SK-N-SH (cell line): ENCODE results near the gene NIPAL3. TPM values are rescaled to one million over a fixed set of nuclear protein-coding genes. Genes with fewer than 3 reads are reported as not detected.

Experiments used
- CTCF ChIA-PET: fragments of 300-600, 350-600 bp; formaldehyde crosslinking; extraction: SDS; loops from one replicate; lab custom pipeline; 2021; lab: Yijun Ruan, JAX
- POLR2A ChIA-PET: fragments of 350-600 bp; sonication (Branson Sonifier 250); formaldehyde crosslinking; extraction: SDS; loops from one replicate; lab custom pipeline; 2020; ENCODE audit warnings: antibody characterized with exemption, inconsistent platforms; lab: Yijun Ruan, JAX
- DNase-seq: peaks from one replicate; pipeline ENCODE4 v3.0.0; 2012
- H2AFZ ChIP-seq: fragments of 200-600 bp; sonication (generic); 2 replicates; pipeline ENCODE4 v1.8.1; 2016; ENCODE audit warnings: antibody characterized with exemption, mild to moderate bottlenecking, low read depth
- H3F3A ChIP-seq: fragments of 200-600 bp; sonication (generic); replicated peaks from 2 replicates; pipeline ENCODE3; 2016; ENCODE audit warnings: antibody characterized with exemption, mild to moderate bottlenecking; ENCODE audit not compliant: insufficient read depth
- H3K27ac ChIP-seq, 2 experiments: fragments of 200-500 bp in 1 of 2; fragments of 200-600 bp in 1 of 2; sonication (Bioruptor generic) in 1 of 2; sonication (generic), shearing (Covaris generic) in 1 of 2; 2 replicates each; pipeline versions ENCODE4 v1.5.1 to v1.6.1; 2014 to 2016; ENCODE audit warnings: low read depth in 2 of 2, inconsistent platforms in 1 of 2, low read length in 1 of 2, mild to moderate bottlenecking in 1 of 2, mixed read lengths in 1 of 2
- H3K27me3 ChIP-seq: fragments of 200-600 bp; sonication (generic), shearing (Covaris generic); 2 replicates; pipeline ENCODE4 v1.6.1; 2016; ENCODE audit warnings: mixed run types; ENCODE audit not compliant: insufficient read depth
- H3K36me3 ChIP-seq, 2 experiments: fragments of 200-500 bp in 1 of 2; fragments of 200-600 bp in 1 of 2; sonication (Bioruptor generic) in 1 of 2; sonication (generic) in 1 of 2; replicated peaks in 1 of 2; 2 replicates each; pipeline versions ENCODE3 to v1.5.1; 2014 to 2016; ENCODE audit warnings: low read length in 1 of 2, mild to moderate bottlenecking in 1 of 2; ENCODE audit not compliant: insufficient read depth in 2 of 2, control insufficient read depth in 1 of 2
- H3K4me1 ChIP-seq, 2 experiments: fragments of 200-500 bp in 1 of 2; fragments of 200-600 bp in 1 of 2; sonication (Bioruptor generic) in 1 of 2; sonication (generic), shearing (Covaris generic) in 1 of 2; 2 replicates each; pipeline versions ENCODE4 v1.5.1 to v1.6.1; 2014 to 2016; ENCODE audit warnings: low read depth in 1 of 2, low read length in 1 of 2, mixed run types in 1 of 2; ENCODE audit not compliant: insufficient read depth in 2 of 2, control insufficient read depth in 1 of 2
- H3K4me2 ChIP-seq: fragments of 200-600 bp; sonication (generic), shearing (Covaris generic); 2 replicates; pipeline ENCODE4 v1.6.1; 2017; ENCODE audit warnings: mixed run types
- H3K4me3 ChIP-seq, 2 experiments: fragments of 200-500 bp in 1 of 2; fragments of 200-600 bp in 1 of 2; sonication (Bioruptor generic) in 1 of 2; sonication (generic), shearing (Covaris generic) in 1 of 2; 2 replicates each; pipeline versions ENCODE4 v1.5.1 to v1.8.1; 2014 to 2016; ENCODE audit warnings: low read depth in 2 of 2, inconsistent platforms in 1 of 2, low read length in 1 of 2, mild to moderate bottlenecking in 1 of 2, mixed read lengths in 1 of 2, moderate library complexity in 1 of 2
- H3K79me2 ChIP-seq: fragments of 200-600 bp; sonication (generic); 2 replicates; pipeline ENCODE4 v1.8.1; 2017; ENCODE audit warnings: mild to moderate bottlenecking; ENCODE audit not compliant: insufficient read depth
- H3K9ac ChIP-seq: fragments of 200-600 bp; sonication (generic); 2 replicates; pipeline ENCODE4 v1.6.1; 2017; ENCODE audit warnings: mixed run types
- H3K9me2 ChIP-seq: fragments of 200-600 bp; sonication (generic); 2 replicates; pipeline ENCODE4 v1.6.1; 2017; ENCODE audit warnings: mixed run types
- H3K9me3 ChIP-seq: fragments of 200-600 bp; sonication (generic); 2 replicates; pipeline ENCODE4 v1.6.1; 2017; ENCODE audit warnings: mixed run types, mild to moderate bottlenecking, moderate library complexity
- H4K20me1 ChIP-seq: fragments of 200-600 bp; sonication (generic); 2 replicates; pipeline ENCODE4 v1.6.1; 2017; ENCODE audit warnings: mild to moderate bottlenecking, mixed run types; ENCODE audit not compliant: insufficient read depth
- CHD2 ChIP-seq: fragments of 150-350 bp; IDR thresholded peaks from 2 replicates; pipeline ENCODE4 v1.6.1; 2018; ENCODE audit warnings: low read length; ENCODE audit not compliant: partially characterized antibody
- ELF1 ChIP-seq: IDR thresholded peaks from 2 replicates; pipeline ENCODE4 v1.4.0; 2012
- FOSL2 ChIP-seq: IDR thresholded peaks from 2 replicates; pipeline ENCODE4 v1.4.0; 2012; ENCODE audit warnings: low read depth, mild to moderate bottlenecking, moderate library complexity, borderline replicate concordance
- FOXM1 ChIP-seq: IDR thresholded peaks from 2 replicates; pipeline ENCODE4 v1.4.0; 2012; ENCODE audit warnings: low read depth, mild to moderate bottlenecking
- GABPA ChIP-seq: IDR thresholded peaks from 2 replicates; pipeline ENCODE4 v1.4.0; 2012; ENCODE audit warnings: low read depth, mild to moderate bottlenecking
- GATA2 ChIP-seq: sonication (generic); formaldehyde crosslinking; IDR thresholded peaks from 2 replicates; pipeline ENCODE4 v1.5.0; 2020; ENCODE audit warnings: mild to moderate bottlenecking, missing genetic modification reagents
- JUND ChIP-seq: IDR thresholded peaks from 2 replicates; pipeline ENCODE4 v1.4.0; 2012
- MXI1 ChIP-seq: IDR thresholded peaks from 2 replicates; pipeline ENCODE4 v1.6.1; 2012; ENCODE audit warnings: mild to moderate bottlenecking, low read depth, low read length, improper control_type of control experiment
- NRF1 ChIP-seq: IDR thresholded peaks from 2 replicates; pipeline ENCODE4 v1.6.1; 2012; ENCODE audit warnings: low read depth, mild to moderate bottlenecking, low read length
- RAD21 ChIP-seq: IDR thresholded peaks from 2 replicates; pipeline ENCODE4 v1.6.1; 2012; ENCODE audit warnings: mild to moderate bottlenecking, low read length
- RXRA ChIP-seq: IDR thresholded peaks from 2 replicates; pipeline ENCODE4 v1.4.0; 2012; ENCODE audit warnings: low read depth, mild to moderate bottlenecking, borderline replicate concordance
- SIN3A ChIP-seq: IDR thresholded peaks from 2 replicates; pipeline ENCODE4 v1.6.1; 2012; ENCODE audit warnings: low read depth, mild to moderate bottlenecking, low read length, moderate library complexity, borderline replicate concordance
- YY1 ChIP-seq: IDR thresholded peaks from 2 replicates; pipeline ENCODE4 v1.4.0; 2012; ENCODE audit warnings: low read depth, mild to moderate bottlenecking
- WGBS: methylation state at CpG from one replicate; pipeline ENCODE4 v1.1.6; 2017; ENCODE audit warnings: low lambda C conversion rate; 5-methylcytosine and 5-hydroxymethylcytosine counted together
- polyA plus RNA-seq, 3 experiments: library from polyadenylated mRNA; depleted of rRNA; stranded (reverse); fragments of >200 nt; gene quantifications; 2 replicates each; pipeline ENCODE4 v1.2.3, GENCODE V29; 2012
- TF ChIP-seq, protein P1 (sequence below): IDR thresholded peaks from 2 replicates; pipeline ENCODE4; 2012
- TF ChIP-seq, protein P2 (sequence below): IDR thresholded peaks from 2 replicates; pipeline ENCODE4 v1.4.0; 2012; ENCODE audit warnings: low read depth
- TF ChIP-seq, protein P3 (sequence below): fragments of 200-600 bp; sonication (generic); IDR thresholded peaks from 2 replicates; pipeline ENCODE4 v1.6.1; 2017; ENCODE audit warnings: antibody characterized with exemption, mild to moderate bottlenecking, moderate library complexity
- TF ChIP-seq, protein P4 (sequence below): IDR thresholded peaks from 2 replicates; pipeline ENCODE4 v1.4.0; 2012; ENCODE audit warnings: low read depth, borderline replicate concordance

NIPAL3 gene
- polyA plus RNA-seq, 1 of the 3 experiments (the other 2 are of a cell fraction) = 20.3 TPM

DNA sequence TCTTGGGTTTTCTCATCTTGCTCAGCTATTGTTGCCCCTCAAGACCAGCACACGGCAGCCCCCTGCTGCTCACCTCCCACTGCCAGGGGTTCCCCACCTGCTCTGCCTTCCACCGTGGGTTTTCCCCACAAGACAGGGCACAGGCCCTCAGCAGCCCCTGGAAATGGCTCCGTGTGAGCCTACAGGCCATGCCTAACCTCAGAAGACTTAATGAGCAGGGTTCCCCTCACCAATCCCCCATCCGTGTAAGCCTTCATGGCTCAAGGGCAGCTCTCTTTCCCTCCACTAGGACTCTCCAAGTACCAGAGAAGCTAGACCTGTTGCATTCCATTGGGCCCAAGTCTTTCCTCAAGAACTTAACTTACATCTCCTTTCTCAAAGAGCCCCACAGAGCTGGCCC lies 68.6 kb downstream of the NIPAL3 start:
- H3K4me1 ChIP-seq = no peaks in the 10 kb centered on the region
- no peaks in the 10 kb centered on the region for H4K20me1 ChIP-seq
- no peak overlapping the region for H3K27ac ChIP-seq
- WGBS = 67% methylated on average over 4 of the region's 4 CpGs
- TF ChIP-seq, protein P1, sequence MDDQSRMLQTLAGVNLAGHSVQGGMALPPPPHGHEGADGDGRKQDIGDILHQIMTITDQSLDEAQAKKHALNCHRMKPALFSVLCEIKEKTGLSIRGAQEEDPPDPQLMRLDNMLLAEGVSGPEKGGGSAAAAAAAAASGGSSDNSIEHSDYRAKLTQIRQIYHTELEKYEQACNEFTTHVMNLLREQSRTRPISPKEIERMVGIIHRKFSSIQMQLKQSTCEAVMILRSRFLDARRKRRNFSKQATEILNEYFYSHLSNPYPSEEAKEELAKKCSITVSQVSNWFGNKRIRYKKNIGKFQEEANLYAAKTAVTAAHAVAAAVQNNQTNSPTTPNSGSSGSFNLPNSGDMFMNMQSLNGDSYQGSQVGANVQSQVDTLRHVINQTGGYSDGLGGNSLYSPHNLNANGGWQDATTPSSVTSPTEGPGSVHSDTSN = no peak
- TF ChIP-seq, all 33 proteins: peak for 0
- H3K9me3 ChIP-seq = no peaks in the 10 kb centered on the region
- H2AFZ ChIP-seq = no peak overlapping the region
- no peak for DNase-seq
- H3K9me2 ChIP-seq = no peaks in the 10 kb centered on the region
- no peak overlapping the region for H3K4me3 ChIP-seq
- ChIA-PET CTCF (interaction anchor here (0.9 to 1.5 kb wide), 4 partner anchors 9 to 69 kb away, joined by 3 to 5 read pairs (median 4); partner anchors contain the start of gene NIPAL3), POLR2A (interaction anchor here (0.6 kb wide), 1 partner anchor 542 kb away, joined by 5 read pairs; no protein-coding TSS in a partner anchor)
- H3F3A ChIP-seq = no peaks in the 10 kb centered on the region
- no peaks in the 10 kb centered on the region for H3K36me3 ChIP-seq
- no peak overlapping the region for H3K4me2 ChIP-seq
- H3K9ac ChIP-seq = no peak overlapping the region
- no peaks in the 10 kb centered on the region for H3K27me3 ChIP-seq
- no peaks in the 10 kb centered on the region for H3K79me2 ChIP-seq

DNA sequence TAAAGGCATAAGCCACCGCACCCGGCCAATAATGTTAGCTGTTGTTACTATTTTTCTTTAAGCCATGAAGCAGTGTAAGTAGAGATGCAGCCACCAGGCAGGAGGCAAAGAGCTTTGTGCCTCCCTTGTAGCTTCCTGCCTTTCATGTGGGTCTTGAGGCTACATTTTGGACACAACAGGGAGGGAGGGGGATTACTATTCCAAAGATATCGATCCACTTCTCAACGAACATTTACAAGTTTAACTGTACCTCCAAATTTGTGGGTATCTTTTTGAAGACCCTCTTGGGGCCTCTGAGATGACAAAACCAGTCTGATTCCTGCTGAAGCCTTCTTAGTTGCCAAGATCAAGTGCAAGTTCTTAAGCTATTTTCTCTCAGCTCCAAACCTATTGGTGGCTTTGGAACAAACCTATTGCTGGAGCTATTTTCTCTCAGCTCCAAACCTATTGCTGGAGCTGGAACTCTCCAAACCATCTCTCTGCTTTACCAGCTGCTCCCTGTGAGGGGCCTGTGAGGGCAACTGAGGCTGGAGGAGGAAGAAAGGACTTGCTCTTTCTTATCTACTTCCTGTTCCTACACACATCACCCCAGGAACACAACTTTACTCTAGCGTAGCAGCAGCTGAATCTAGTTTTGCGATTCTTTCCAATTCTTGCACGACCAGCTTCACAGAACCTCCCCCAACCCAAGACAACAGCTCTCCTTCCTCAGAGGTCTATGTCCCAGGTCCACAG lies 70.9 kb downstream of the NIPAL3 start:
- Histone ChIP-seq H3F3A (peaks cover under 1% of the 10 kb centered on the region), H3K79me2 (no peaks in the 10 kb centered on the region), H3K27ac (no peak overlapping the region), H3K9me2 (no peaks in the 10 kb centered on the region), H3K27me3 (no peaks in the 10 kb centered on the region), H3K4me1 (no peaks in the 10 kb centered on the region), H3K9me3 (no peaks in the 10 kb centered on the region), H2AFZ (no peak overlapping the region), H4K20me1 (no peaks in the 10 kb centered on the region), H3K4me3 (no peak overlapping the region), H3K4me2 (no peak overlapping the region), H3K9ac (no peak overlapping the region)
- POLR2A ChIA-PET = no interaction called here
- 89% methylated on average over 7 of the region's 7 CpGs for WGBS
- no peak for DNase-seq
- TF ChIP-seq, protein P2, sequence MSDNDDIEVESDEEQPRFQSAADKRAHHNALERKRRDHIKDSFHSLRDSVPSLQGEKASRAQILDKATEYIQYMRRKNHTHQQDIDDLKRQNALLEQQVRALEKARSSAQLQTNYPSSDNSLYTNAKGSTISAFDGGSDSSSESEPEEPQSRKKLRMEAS = no peak
- TF ChIP-seq NRF1 (no peak), RAD21 (no peak), YY1 (no peak), MXI1 (no peak), SIN3A (no peak), GABPA (no peak), ELF1 (no peak), FOXM1 (no peak), GATA2 (CRISPR knock-in tag) (no peak), JUND (no peak), RXRA (no peak), FOSL2 (no peak), CHD2 (no peak)
- TF ChIP-seq, protein P3, sequence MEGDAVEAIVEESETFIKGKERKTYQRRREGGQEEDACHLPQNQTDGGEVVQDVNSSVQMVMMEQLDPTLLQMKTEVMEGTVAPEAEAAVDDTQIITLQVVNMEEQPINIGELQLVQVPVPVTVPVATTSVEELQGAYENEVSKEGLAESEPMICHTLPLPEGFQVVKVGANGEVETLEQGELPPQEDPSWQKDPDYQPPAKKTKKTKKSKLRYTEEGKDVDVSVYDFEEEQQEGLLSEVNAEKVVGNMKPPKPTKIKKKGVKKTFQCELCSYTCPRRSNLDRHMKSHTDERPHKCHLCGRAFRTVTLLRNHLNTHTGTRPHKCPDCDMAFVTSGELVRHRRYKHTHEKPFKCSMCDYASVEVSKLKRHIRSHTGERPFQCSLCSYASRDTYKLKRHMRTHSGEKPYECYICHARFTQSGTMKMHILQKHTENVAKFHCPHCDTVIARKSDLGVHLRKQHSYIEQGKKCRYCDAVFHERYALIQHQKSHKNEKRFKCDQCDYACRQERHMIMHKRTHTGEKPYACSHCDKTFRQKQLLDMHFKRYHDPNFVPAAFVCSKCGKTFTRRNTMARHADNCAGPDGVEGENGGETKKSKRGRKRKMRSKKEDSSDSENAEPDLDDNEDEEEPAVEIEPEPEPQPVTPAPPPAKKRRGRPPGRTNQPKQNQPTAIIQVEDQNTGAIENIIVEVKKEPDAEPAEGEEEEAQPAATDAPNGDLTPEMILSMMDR = no peak
- TF ChIP-seq, protein P4, sequence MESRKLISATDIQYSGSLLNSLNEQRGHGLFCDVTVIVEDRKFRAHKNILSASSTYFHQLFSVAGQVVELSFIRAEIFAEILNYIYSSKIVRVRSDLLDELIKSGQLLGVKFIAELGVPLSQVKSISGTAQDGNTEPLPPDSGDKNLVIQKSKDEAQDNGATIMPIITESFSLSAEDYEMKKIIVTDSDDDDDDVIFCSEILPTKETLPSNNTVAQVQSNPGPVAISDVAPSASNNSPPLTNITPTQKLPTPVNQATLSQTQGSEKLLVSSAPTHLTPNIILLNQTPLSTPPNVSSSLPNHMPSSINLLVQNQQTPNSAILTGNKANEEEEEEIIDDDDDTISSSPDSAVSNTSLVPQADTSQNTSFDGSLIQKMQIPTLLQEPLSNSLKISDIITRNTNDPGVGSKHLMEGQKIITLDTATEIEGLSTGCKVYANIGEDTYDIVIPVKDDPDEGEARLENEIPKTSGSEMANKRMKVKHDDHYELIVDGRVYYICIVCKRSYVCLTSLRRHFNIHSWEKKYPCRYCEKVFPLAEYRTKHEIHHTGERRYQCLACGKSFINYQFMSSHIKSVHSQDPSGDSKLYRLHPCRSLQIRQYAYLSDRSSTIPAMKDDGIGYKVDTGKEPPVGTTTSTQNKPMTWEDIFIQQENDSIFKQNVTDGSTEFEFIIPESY = no peak
- TF ChIP-seq, all 33 proteins: peak for 0
- CTCF ChIA-PET = interaction anchor here (1.0 to 1.6 kb wide), 6 partner anchors 15 to 284 kb away, joined by 3 to 4 read pairs (median 3); no protein-coding TSS in a partner anchor
- no peaks in the 10 kb centered on the region for H3K36me3 ChIP-seq
